H1 (cell line): Measurements from ENCODE around the gene HBD.

Experiments used
- CREB1 ChIP-seq: IDR thresholded peaks from 2 replicates; pipeline ENCODE4 v1.6.1; 2012; ENCODE audit warnings: inconsistent platforms
- EZH2 ChIP-seq: fragments of 200-600 bp; sonication (generic); IDR thresholded peaks from 2 replicates; pipeline ENCODE4 v1.7.1; 2012; ENCODE audit warnings: low read depth, mild to moderate bottlenecking, moderate library complexity, low read length, inconsistent platforms; ENCODE audit not compliant: severe bottlenecking
- GABPA ChIP-seq: IDR thresholded peaks from 2 replicates; pipeline ENCODE4 v1.6.1; 2011; ENCODE audit warnings: mild to moderate bottlenecking, low read length, moderate library complexity, borderline replicate concordance; ENCODE audit not compliant: insufficient read depth
- POLR2A ChIP-seq, 2 experiments: IDR thresholded peaks; 1 replicate in 1 of 2; 2 replicates in 1 of 2; pipeline ENCODE4 v1.6.1; 2011; ENCODE audit warnings: low read depth in 2 of 2, low read length in 2 of 2, mild to moderate bottlenecking in 2 of 2; ENCODE audit errors: control extremely low read depth in 1 of 2
- POLR2AphosphoS5 ChIP-seq: IDR thresholded peaks from 2 replicates; pipeline ENCODE4 v1.6.1; 2011; ENCODE audit warnings: low read depth, low read length
- RFX5 ChIP-seq: IDR thresholded peaks from 2 replicates; pipeline ENCODE4 v1.6.1; 2011; ENCODE audit warnings: low read depth, low read length, improper control_type of control experiment, borderline replicate concordance
- SP1 ChIP-seq: IDR thresholded peaks from 2 replicates; pipeline ENCODE4 v1.6.1; 2011; ENCODE audit warnings: low read depth, low read length
- SUZ12 ChIP-seq: fragments of 200-600 bp; sonication (generic); IDR thresholded peaks from 2 replicates; pipeline ENCODE4 v1.6.1; 2012; ENCODE audit warnings: mild to moderate bottlenecking, inconsistent platforms, low read length, moderate library complexity, mixed read lengths
- TCF12 ChIP-seq: IDR thresholded peaks from 2 replicates; pipeline ENCODE4 v1.6.1; 2011; ENCODE audit warnings: low read depth, mild to moderate bottlenecking, low read length
- ZNF274 ChIP-seq: IDR thresholded peaks from 2 replicates; pipeline ENCODE4 v1.7.0; 2012; ENCODE audit warnings: low read length, borderline replicate concordance; ENCODE audit errors: extremely low read depth
- TF ChIP-seq, protein P1 (sequence below), 3 experiments: IDR thresholded peaks; 1 replicate in 2 of 3; 2 replicates in 1 of 3; pipeline versions ENCODE4 v1.5.1 to v1.6.1; 2011; ENCODE audit warnings: low read length in 3 of 3, mild to moderate bottlenecking in 3 of 3, inconsistent platforms in 2 of 3, low read depth in 1 of 3, moderate library complexity in 1 of 3; ENCODE audit not compliant: insufficient read depth in 1 of 3; ENCODE audit errors: control extremely low read depth in 1 of 3
- TF ChIP-seq, protein P2 (sequence below): IDR thresholded peaks from 2 replicates; pipeline ENCODE4 v1.6.1; 2011; ENCODE audit warnings: low read depth, mild to moderate bottlenecking, low read length; ENCODE audit not compliant: insufficient read depth
- TF ChIP-seq, protein P3 (sequence below): IDR thresholded peaks from 2 replicates; pipeline ENCODE4 v1.6.1; 2011; ENCODE audit warnings: low read length, improper control_type of control experiment
- TF ChIP-seq, protein P4 (sequence below): IDR thresholded peaks from 2 replicates; pipeline ENCODE4 v1.6.1; 2012; ENCODE audit warnings: inconsistent platforms

DNA sequence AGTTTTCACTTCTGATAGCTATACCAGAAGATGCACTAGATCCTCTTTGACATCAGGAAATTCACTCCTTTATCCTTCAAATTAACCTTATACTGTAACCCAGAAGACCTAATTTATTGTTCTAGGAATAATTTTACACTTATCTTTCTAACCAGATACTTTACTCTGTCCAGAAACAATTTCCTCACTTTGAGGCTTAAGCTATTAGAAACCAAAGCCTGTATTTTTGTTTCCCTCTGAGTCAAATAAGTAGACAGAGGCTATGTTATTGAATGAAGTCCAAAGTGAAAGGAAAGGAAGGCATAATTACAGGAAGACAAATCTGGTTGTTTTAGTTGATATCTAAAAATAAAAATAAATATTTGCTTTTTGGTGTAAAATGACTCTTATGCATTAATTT, 36.0 kb downstream of the HBD start:
- TF ChIP-seq, protein P1, sequence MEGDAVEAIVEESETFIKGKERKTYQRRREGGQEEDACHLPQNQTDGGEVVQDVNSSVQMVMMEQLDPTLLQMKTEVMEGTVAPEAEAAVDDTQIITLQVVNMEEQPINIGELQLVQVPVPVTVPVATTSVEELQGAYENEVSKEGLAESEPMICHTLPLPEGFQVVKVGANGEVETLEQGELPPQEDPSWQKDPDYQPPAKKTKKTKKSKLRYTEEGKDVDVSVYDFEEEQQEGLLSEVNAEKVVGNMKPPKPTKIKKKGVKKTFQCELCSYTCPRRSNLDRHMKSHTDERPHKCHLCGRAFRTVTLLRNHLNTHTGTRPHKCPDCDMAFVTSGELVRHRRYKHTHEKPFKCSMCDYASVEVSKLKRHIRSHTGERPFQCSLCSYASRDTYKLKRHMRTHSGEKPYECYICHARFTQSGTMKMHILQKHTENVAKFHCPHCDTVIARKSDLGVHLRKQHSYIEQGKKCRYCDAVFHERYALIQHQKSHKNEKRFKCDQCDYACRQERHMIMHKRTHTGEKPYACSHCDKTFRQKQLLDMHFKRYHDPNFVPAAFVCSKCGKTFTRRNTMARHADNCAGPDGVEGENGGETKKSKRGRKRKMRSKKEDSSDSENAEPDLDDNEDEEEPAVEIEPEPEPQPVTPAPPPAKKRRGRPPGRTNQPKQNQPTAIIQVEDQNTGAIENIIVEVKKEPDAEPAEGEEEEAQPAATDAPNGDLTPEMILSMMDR (IDR thresholded peaks at IDR 0.05; ENCODE audit: control extremely low read depth in 1 of 3, insufficient read depth in 1 of 3, low read depth in 1 of 3, low read length in 3 of 3): no peak
- TF ChIP-seq POLR2AphosphoS5 (no peak), SP1 (no peak), POLR2A (IDR thresholded peaks at IDR 0.05; ENCODE audit: control extremely low read depth in 1 of 2, low read depth in 2 of 2, low read length in 2 of 2) (no peak), EZH2 (no peak), RFX5 (no peak), ZNF274 (no peak), GABPA (no peak), SUZ12 (no peak), TCF12 (no peak), CREB1 (no peak)
- TF ChIP-seq, protein P2, sequence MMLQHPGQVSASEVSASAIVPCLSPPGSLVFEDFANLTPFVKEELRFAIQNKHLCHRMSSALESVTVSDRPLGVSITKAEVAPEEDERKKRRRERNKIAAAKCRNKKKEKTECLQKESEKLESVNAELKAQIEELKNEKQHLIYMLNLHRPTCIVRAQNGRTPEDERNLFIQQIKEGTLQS: no peak
- TF ChIP-seq, protein P3, sequence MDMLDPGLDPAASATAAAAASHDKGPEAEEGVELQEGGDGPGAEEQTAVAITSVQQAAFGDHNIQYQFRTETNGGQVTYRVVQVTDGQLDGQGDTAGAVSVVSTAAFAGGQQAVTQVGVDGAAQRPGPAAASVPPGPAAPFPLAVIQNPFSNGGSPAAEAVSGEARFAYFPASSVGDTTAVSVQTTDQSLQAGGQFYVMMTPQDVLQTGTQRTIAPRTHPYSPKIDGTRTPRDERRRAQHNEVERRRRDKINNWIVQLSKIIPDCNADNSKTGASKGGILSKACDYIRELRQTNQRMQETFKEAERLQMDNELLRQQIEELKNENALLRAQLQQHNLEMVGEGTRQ: no peak
- TF ChIP-seq, protein P4, sequence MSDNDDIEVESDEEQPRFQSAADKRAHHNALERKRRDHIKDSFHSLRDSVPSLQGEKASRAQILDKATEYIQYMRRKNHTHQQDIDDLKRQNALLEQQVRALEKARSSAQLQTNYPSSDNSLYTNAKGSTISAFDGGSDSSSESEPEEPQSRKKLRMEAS: no peak
